ENCODE results near the gene ELFN2. TPM values are rescaled to one million over a fixed set of nuclear protein-coding genes. Genes with fewer than 3 reads are reported as not detected.

ELFN2 gene
- polyA plus RNA-seq (2013, experiment 1 of 2): 0.78 TPM
- polyA plus RNA-seq (2013, experiment 2 of 2): 0.86 TPM

- Histone ChIP-seq H3K27me3 (ENCODE audit: control insufficient read depth in 3 of 3, insufficient read depth in 3 of 3, low read depth in 1 of 3, low read length in 3 of 3) (peaks cover 23 to 92% (median 55%) of the 10 kb centered on the region in 3 experiments), H4K91ac (ENCODE audit: low read depth, low read length, poor library complexity) (peak within 1 kb of the TSS; percentile 68), H4K8ac (ENCODE audit: low read depth, low read length) (no peak within 1 kb of the TSS), H2BK12ac (ENCODE audit: low read length) (peak within 1 kb of the TSS; percentile 93), H2BK15ac (ENCODE audit: low read length) (peak within 1 kb of the TSS; percentile 76), H3K18ac (ENCODE audit: low read length) (peak within 1 kb of the TSS; percentile 93), H2BK120ac (ENCODE audit: low read depth, low read length) (peak within 1 kb of the TSS; percentile 53), H3K4me2 (ENCODE audit: insufficient read depth, low read length, poor library complexity, severe bottlenecking) (peak within 1 kb of the TSS; percentile 78), H3K4me3 (ENCODE audit: low read length in 2 of 2) (peak within 1 kb of the TSS in 1 of 2 donors; percentile 75), H3K79me1 (ENCODE audit: low read depth, low read length) (no peaks in the 10 kb centered on the region), H3K14ac (ENCODE audit: low read length) (peak within 1 kb of the TSS; percentile 57), H3K4ac (ENCODE audit: low read length) (no peak within 1 kb of the TSS), H2BK5ac (ENCODE audit: low read length) (no peak within 1 kb of the TSS), H2AFZ (ENCODE audit: low read length) (peak within 1 kb of the TSS; percentile 45), H3K4me1 (ENCODE audit: control insufficient read depth in 2 of 2, insufficient read depth in 1 of 2, low read depth in 1 of 2, low read length in 2 of 2) (peaks cover 7 to 10% of the 10 kb centered on the region in 2 donors), H3K27ac (replicated peaks; ENCODE audit: low read length) (no peak within 1 kb of the TSS), H3K9me3 (replicated peaks in 1 of 2; ENCODE audit: control insufficient read depth in 2 of 2, insufficient read depth in 1 of 2, low read depth in 1 of 2, low read length in 2 of 2) (no peaks in the 10 kb centered on the region), H3K36me3 (replicated peaks in 1 of 2; ENCODE audit: control insufficient read depth in 2 of 2, insufficient read depth in 2 of 2, low read length in 2 of 2) (no peaks in the 10 kb centered on the region), H2AK5ac (ENCODE audit: low read depth, low read length) (peak within 1 kb of the TSS; percentile 85), H3K23ac (ENCODE audit: low read depth, low read length, poor library complexity) (peak within 1 kb of the TSS; percentile 92), H3K9ac (ENCODE audit: low read depth, low read length, poor library complexity) (peak within 1 kb of the TSS; percentile 88)
- no peak for DNase-seq (ENCODE audit: low spot score)
- no CpG with 5 or more reads among the region's 72 CpGs for WGBS, 2 donors (ENCODE audit: extremely low coverage in 2 of 2, insufficient read length in 2 of 2, insufficient replicate concordance in 1 of 2)
Measured at GRCh38 chr22:37427135-37427710, at the start of gene ELFN2. Gene ELFN2 (minus strand): TSS chr22:37427479. CDS start chr22:37375534, 51,945 bp downstream.

- no peaks in the 10 kb centered on the region for H3K36me3 ChIP-seq (replicated peaks in 1 of 2; ENCODE audit: control insufficient read depth in 2 of 2, insufficient read depth in 2 of 2, low read length in 2 of 2)
- no peak overlapping the region for H3K9ac ChIP-seq (ENCODE audit: low read depth, low read length, poor library complexity)
- no peak overlapping the region for H3K4me2 ChIP-seq (ENCODE audit: insufficient read depth, low read length, poor library complexity, severe bottlenecking)
- no peak overlapping the region for H4K91ac ChIP-seq (ENCODE audit: low read depth, low read length, poor library complexity)
- H3K14ac ChIP-seq (ENCODE audit: low read length): no peak overlapping the region
- no peak overlapping the region for H2AFZ ChIP-seq (ENCODE audit: low read length)
- H3K4me3 ChIP-seq (ENCODE audit: low read length in 2 of 2): no peak overlapping the region
- H3K23ac ChIP-seq (ENCODE audit: low read depth, low read length, poor library complexity): no peak overlapping the region
- H3K27me3 ChIP-seq (ENCODE audit: control insufficient read depth in 3 of 3, insufficient read depth in 3 of 3, low read depth in 1 of 3, low read length in 3 of 3): no peaks in the 10 kb centered on the region
- no peak overlapping the region for H4K8ac ChIP-seq (ENCODE audit: low read depth, low read length)
- H3K27ac ChIP-seq (replicated peaks; ENCODE audit: low read length): no peak overlapping the region
- H3K4me1 ChIP-seq (ENCODE audit: control insufficient read depth in 2 of 2, insufficient read depth in 1 of 2, low read depth in 1 of 2, low read length in 2 of 2): no peaks in the 10 kb centered on the region
- H3K79me1 ChIP-seq (ENCODE audit: low read depth, low read length): no peaks in the 10 kb centered on the region
- no peak overlapping the region for H2BK120ac ChIP-seq (ENCODE audit: low read depth, low read length)
- no peak overlapping the region for H3K4ac ChIP-seq (ENCODE audit: low read length)
- DNase-seq (ENCODE audit: low spot score): no peak
- no peaks in the 10 kb centered on the region for H3K9me3 ChIP-seq (replicated peaks in 1 of 2; ENCODE audit: control insufficient read depth in 2 of 2, insufficient read depth in 1 of 2, low read depth in 1 of 2, low read length in 2 of 2)
- no CpG with 5 or more reads among the region's 14 CpGs for WGBS, 2 donors (ENCODE audit: extremely low coverage in 2 of 2, insufficient read length in 2 of 2, insufficient replicate concordance in 1 of 2)
- peak overlapping the region; percentile 68 for H3K18ac ChIP-seq (ENCODE audit: low read length)
- peak overlapping the region; percentile 47 for H2BK15ac ChIP-seq (ENCODE audit: low read length)
- H2BK12ac ChIP-seq (ENCODE audit: low read length): no peak overlapping the region
- peak overlapping the region; percentile 61 for H2AK5ac ChIP-seq (ENCODE audit: low read depth, low read length)
- no peak overlapping the region for H2BK5ac ChIP-seq (ENCODE audit: low read length)
Measured at GRCh38 chr22:37476389-37477329, 49.4 kb upstream of the ELFN2 start.

GRCh38 chr22:37474447-37475090, 47.3 kb upstream of the ELFN2 start:
- Histone ChIP-seq H3K23ac (ENCODE audit: low read depth, low read length, poor library complexity) (no peak overlapping the region), H3K9me3 (replicated peaks in 1 of 2; ENCODE audit: control insufficient read depth in 2 of 2, insufficient read depth in 1 of 2, low read depth in 1 of 2, low read length in 2 of 2) (no peaks in the 10 kb centered on the region), H3K4ac (ENCODE audit: low read length) (no peak overlapping the region)

More at GRCh38 chr22:37474447-37475090, 47.3 kb upstream of the ELFN2 start:
- Histone ChIP-seq H3K79me1 (ENCODE audit: low read depth, low read length) (no peaks in the 10 kb centered on the region), H4K91ac (ENCODE audit: low read depth, low read length, poor library complexity) (no peak overlapping the region), H3K18ac (ENCODE audit: low read length) (no peak overlapping the region), H3K9ac (ENCODE audit: low read depth, low read length, poor library complexity) (no peak overlapping the region), H2BK12ac (ENCODE audit: low read length) (no peak overlapping the region), H3K27ac (replicated peaks; ENCODE audit: low read length) (no peak overlapping the region), H3K14ac (ENCODE audit: low read length) (no peak overlapping the region), H2AFZ (ENCODE audit: low read length) (no peak overlapping the region), H2BK15ac (ENCODE audit: low read length) (no peak overlapping the region), H2BK5ac (ENCODE audit: low read length) (no peak overlapping the region), H3K4me1 (ENCODE audit: control insufficient read depth in 2 of 2, insufficient read depth in 1 of 2, low read depth in 1 of 2, low read length in 2 of 2) (no peaks in the 10 kb centered on the region), H4K8ac (ENCODE audit: low read depth, low read length) (no peak overlapping the region), H2BK120ac (ENCODE audit: low read depth, low read length) (no peak overlapping the region), H3K36me3 (replicated peaks in 1 of 2; ENCODE audit: control insufficient read depth in 2 of 2, insufficient read depth in 2 of 2, low read length in 2 of 2) (no peaks in the 10 kb centered on the region), H2AK5ac (ENCODE audit: low read depth, low read length) (no peak overlapping the region), H3K4me3 (ENCODE audit: low read length in 2 of 2) (no peak overlapping the region), H3K27me3 (ENCODE audit: control insufficient read depth in 3 of 3, insufficient read depth in 3 of 3, low read depth in 1 of 3, low read length in 3 of 3) (peaks cover 0 to 11% (median 0%) of the 10 kb centered on the region in 3 experiments), H3K4me2 (ENCODE audit: insufficient read depth, low read length, poor library complexity, severe bottlenecking) (no peak overlapping the region)
- no peak for DNase-seq (ENCODE audit: low spot score)
- WGBS, 2 donors (ENCODE audit: extremely low coverage in 2 of 2, insufficient read length in 2 of 2, insufficient replicate concordance in 1 of 2): no CpG with 5 or more reads among the region's 11 CpGs
